KMS-11 (cell line): ENCODE data around the gene CCDC141.

Experiments
- H2AFZ ChIP-seq: fragments of 200-600 bp; sonication (generic); 2 replicates; pipeline ENCODE4 v1.6.1; 2016; ENCODE audit warnings: antibody characterized with exemption, mixed run types, low read depth
- H3K27ac ChIP-seq: fragments of 200-600 bp; sonication (generic); 2 replicates; pipeline ENCODE4 v1.6.1; 2016; ENCODE audit warnings: mild to moderate bottlenecking, mixed run types
- H3K27me3 ChIP-seq: fragments of 200-600 bp; sonication (generic); 2 replicates; pipeline ENCODE4 v1.6.1; 2017; ENCODE audit warnings: mild to moderate bottlenecking, low read depth, mixed run types, moderate library complexity; ENCODE audit not compliant: insufficient read depth
- H3K36me3 ChIP-seq: fragments of 200-600 bp; sonication (generic); 2 replicates; pipeline ENCODE4 v1.6.1; 2017; ENCODE audit warnings: mild to moderate bottlenecking, mixed run types; ENCODE audit not compliant: insufficient read depth
- H3K4me1 ChIP-seq: fragments of 200-600 bp; sonication (generic); 2 replicates; pipeline ENCODE4 v1.6.1; 2016; ENCODE audit warnings: mild to moderate bottlenecking, low read depth, mixed run types; ENCODE audit not compliant: poor library complexity, severe bottlenecking
- H3K4me2 ChIP-seq: fragments of 200-600 bp; sonication (generic); 2 replicates; pipeline ENCODE4 v1.7.0; 2016; ENCODE audit warnings: mild to moderate bottlenecking, mixed run types
- H3K4me3 ChIP-seq: fragments of 200-600 bp; sonication (generic); IDR thresholded peaks from 2 replicates; pipeline ENCODE4 v1.6.1; 2017; ENCODE audit warnings: low read depth, low read length, mixed read lengths; ENCODE audit not compliant: insufficient read depth
- H3K79me2 ChIP-seq: fragments of 200-600 bp; sonication (generic); 2 replicates; pipeline ENCODE4 v1.6.1; 2016; ENCODE audit warnings: low read depth, mixed run types; ENCODE audit not compliant: insufficient read depth
- H3K9ac ChIP-seq: fragments of 200-600 bp; sonication (generic); 2 replicates; pipeline ENCODE4 v1.6.1; 2016; ENCODE audit warnings: mild to moderate bottlenecking, mixed run types
- H4K20me1 ChIP-seq: fragments of 200-600 bp; sonication (generic); 2 replicates; pipeline ENCODE4 v1.6.1; 2016; ENCODE audit warnings: mild to moderate bottlenecking, mixed run types; ENCODE audit not compliant: insufficient read depth
- CTCF ChIP-seq: fragments of 200-600 bp; sonication (generic); conservative IDR thresholded peaks from 2 replicates; pipeline ENCODE4 v1.6.1; 2017; ENCODE audit warnings: low read depth, mild to moderate bottlenecking, antibody characterized with exemption, low read length, moderate library complexity, mixed read lengths

The CCDC141 gene

GRCh38 chr2:179071810-179072355 lies 21.9 kb upstream of the CCDC141 start:
- Histone ChIP-seq H2AFZ (no peak overlapping the region), H3K27me3 (no peaks in the 10 kb centered on the region), H3K4me2 (no peak overlapping the region), H4K20me1 (no peaks in the 10 kb centered on the region), H3K9ac (no peak overlapping the region), H3K4me1 (no peaks in the 10 kb centered on the region), H3K36me3 (no peaks in the 10 kb centered on the region), H3K4me3 (no peak overlapping the region), H3K79me2 (no peaks in the 10 kb centered on the region), H3K27ac (no peak overlapping the region)
- no peak for TF ChIP-seq CTCF

GRCh38 chr2:179070895-179071294 lies 21.0 kb upstream of the CCDC141 start:
- H3K36me3 ChIP-seq = no peaks in the 10 kb centered on the region
- H3K4me1 ChIP-seq = no peaks in the 10 kb centered on the region

GRCh38 chr2:179069685-179070084 lies 19.7 kb upstream of the CCDC141 start:
- Histone ChIP-seq H4K20me1 (no peaks in the 10 kb centered on the region), H3K27ac (no peak overlapping the region), H3K36me3 (no peaks in the 10 kb centered on the region), H3K4me1 (no peaks in the 10 kb centered on the region), H3K27me3 (no peaks in the 10 kb centered on the region), H3K79me2 (no peaks in the 10 kb centered on the region), H3K4me3 (no peak overlapping the region), H2AFZ (no peak overlapping the region), H3K9ac (no peak overlapping the region), H3K4me2 (no peak overlapping the region)
- TF ChIP-seq CTCF = no peak

More at GRCh38 chr2:179070895-179071294, 21.0 kb upstream of the CCDC141 start:
- no peak for TF ChIP-seq CTCF
- no peak overlapping the region for H3K9ac ChIP-seq
- H3K4me2 ChIP-seq = no peak overlapping the region
- no peak overlapping the region for H3K4me3 ChIP-seq
- H2AFZ ChIP-seq = no peak overlapping the region
- H3K79me2 ChIP-seq = no peaks in the 10 kb centered on the region
- no peaks in the 10 kb centered on the region for H3K27me3 ChIP-seq
- H4K20me1 ChIP-seq = no peaks in the 10 kb centered on the region
- no peak overlapping the region for H3K27ac ChIP-seq

GRCh38 chr2:179068991-179069643 lies 19.2 kb upstream of the CCDC141 start:
- Histone ChIP-seq H4K20me1 (no peaks in the 10 kb centered on the region), H3K36me3 (no peaks in the 10 kb centered on the region), H3K4me1 (no peaks in the 10 kb centered on the region), H2AFZ (no peak overlapping the region), H3K4me3 (no peak overlapping the region), H3K4me2 (no peak overlapping the region), H3K79me2 (no peaks in the 10 kb centered on the region), H3K9ac (no peak overlapping the region), H3K27me3 (no peaks in the 10 kb centered on the region), H3K27ac (no peak overlapping the region)
- TF ChIP-seq CTCF = no peak
